NT2/D1 (cell line): ENCODE results near the gene CNNM3.

ENCODE experiments used
- SUZ12 ChIP-seq: IDR thresholded peaks from 2 replicates; pipeline ENCODE4 v1.6.1; 2011; ENCODE audit not compliant: insufficient read length, insufficient read depth; ENCODE audit errors: extremely low read depth
- YY1 ChIP-seq: IDR thresholded peaks from 2 replicates; pipeline ENCODE4 v1.6.1; 2011; ENCODE audit not compliant: insufficient read length, insufficient read depth
- ZNF274 ChIP-seq: IDR thresholded peaks from 2 replicates; pipeline ENCODE4 v1.6.1; 2011; ENCODE audit warnings: mild to moderate bottlenecking, low read depth, low read length

DNA sequence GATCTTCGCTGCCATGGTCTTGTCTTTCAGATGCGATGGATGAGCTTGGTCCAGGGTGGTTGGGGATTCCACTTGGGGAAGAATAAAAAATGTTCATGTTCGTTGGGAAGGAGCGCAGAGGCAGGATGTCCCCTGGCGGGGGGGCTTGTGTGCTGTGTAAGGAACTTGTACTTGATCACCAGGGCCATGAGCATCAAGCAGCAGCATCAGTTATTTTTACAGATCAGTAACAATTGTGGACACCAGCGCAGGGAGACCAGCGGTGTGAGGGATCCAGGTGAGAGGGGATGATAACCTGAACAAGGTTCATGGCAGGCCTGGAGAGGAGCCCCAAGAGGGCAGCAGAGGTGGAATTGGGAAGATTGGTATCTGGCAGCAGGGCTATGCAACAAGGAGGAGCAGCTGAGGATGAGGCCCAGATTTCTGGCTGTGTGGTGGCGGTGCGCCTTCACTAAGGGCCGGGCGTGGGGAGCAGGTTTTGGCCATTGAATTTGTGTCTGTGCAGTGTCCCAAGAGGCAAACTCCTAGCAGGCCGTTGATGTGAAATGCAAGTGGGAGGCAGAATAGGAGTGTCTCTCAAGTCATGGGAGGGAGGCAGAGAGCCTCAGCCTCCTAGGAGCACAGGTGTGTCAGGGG is 3.9 kb downstream of the CNNM3 start:
- no peak for TF ChIP-seq SUZ12
- TF ChIP-seq YY1 = no peak
- no peak for TF ChIP-seq ZNF274
